Measurements from ENCODE around the gene ELP6. TPM values are rescaled to one million over a fixed set of nuclear protein-coding genes. Genes with fewer than 3 reads are reported as not detected.

The ELP6 gene
- 10 to 100 TPM; 17.8 to 31.9 (median 22.4) TPM for polyA plus RNA-seq

DNA sequence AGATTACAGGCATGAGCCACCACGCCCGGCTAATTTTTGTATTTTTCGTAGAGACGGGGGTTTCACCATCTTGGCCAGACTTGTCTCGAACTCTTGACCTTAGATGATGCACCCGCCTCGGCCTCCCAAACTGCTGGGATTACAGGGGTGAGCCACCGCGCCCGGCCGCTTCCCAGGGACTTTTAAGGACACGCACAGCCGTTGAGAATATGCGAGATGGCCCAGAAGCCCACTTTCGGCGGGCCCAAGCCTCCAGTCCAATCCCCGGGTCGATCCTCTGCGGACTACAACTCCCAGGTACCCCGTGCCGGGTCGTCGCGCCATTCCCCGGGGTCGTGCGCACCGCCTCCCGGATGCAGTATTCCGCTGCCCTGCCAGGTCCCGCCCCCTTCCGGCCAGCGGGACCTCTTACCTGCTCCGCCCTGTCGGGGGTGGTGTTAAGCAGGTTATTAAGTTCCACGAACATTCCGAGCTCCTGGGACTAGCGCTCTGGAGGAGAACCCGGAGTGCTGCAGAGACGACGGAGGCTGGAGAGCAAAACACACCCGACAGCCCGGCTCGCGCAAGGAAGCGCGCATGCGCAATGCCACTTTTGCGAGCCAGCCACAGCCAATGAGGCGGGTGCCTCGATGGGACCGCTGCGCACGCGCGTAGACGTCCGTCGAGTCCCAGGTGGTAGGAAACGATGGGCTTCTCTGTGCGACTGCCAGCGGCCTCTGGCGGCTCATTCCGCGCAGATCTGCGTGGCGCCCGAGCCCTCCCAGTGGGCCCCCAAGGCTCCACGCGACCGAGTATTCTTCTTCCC is at the start of gene ELP6:
Gene ELP6 (minus strand): TSS at position 588 of the 805 bp plus-strand sequence. CDS start 122 bp downstream, at position 466.
- no peak within 1 kb of the TSS for H3K27ac ChIP-seq (ENCODE audit: low read depth, low read length)
- WGBS, 3 donors, result 0% methylated on average over 71 of the region's 71 CpGs

DNA sequence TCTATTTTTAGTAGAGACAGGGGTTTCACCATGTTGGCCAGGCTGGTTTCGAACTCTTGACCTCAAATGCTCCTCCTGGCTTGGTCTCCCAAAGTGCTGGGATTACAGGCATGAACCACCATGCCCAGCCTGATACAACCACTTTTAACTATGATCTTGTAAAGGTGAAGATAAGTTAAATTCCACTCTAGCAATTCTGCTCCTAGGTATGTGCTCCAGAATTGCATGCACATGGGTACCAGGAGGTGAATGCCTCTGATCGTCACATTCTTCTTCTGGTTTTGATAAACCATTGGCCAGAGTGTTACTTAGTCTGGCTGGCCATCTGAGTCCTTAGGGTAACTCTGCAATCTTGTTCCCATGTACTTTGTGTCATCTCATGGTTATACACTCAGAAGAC is 42.8 kb upstream of the ELP6 start:
- H3K27ac ChIP-seq (ENCODE audit: low read depth, low read length), result no peak overlapping the region
- 93 to 98% (median 95%) methylated on average over 2 of the region's 2 CpGs for WGBS, 3 donors

DNA sequence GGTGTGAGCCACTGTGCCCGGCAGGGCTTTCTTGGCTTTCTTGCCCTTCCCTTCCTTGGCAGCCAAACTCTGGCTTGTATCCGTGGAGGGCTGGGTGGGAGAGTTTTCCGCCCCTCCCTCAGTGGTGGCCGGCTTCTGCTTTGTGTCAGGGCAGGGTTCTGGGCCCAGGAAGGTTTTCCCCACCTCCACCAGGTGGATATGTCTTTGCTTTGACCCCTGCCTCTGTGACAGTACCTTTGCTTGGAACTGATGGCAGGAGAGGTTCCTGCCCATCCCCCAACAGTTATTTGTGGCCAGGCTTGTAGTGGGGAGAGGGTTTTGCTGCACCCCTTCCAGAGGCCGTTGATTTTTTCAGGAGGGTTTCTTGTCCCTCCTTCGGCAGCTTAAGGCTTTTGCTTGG is 40.8 kb upstream of the ELP6 start:
- WGBS, 3 donors, result 75 to 84% (median 79%) methylated on average over 6 of the region's 6 CpGs
- no peak overlapping the region for H3K27ac ChIP-seq (ENCODE audit: low read depth, low read length)

GRCh38 chr3:47553407-47553806 is 39.9 kb upstream of the ELP6 start:
- H3K27ac ChIP-seq (ENCODE audit: low read depth, low read length), result no peak overlapping the region
- WGBS, 3 donors, result 78 to 88% (median 84%) methylated on average over 7 of the region's 7 CpGs

- 29 to 59% (median 55%) methylated on average over 21 of the region's 21 CpGs for WGBS, 3 donors
- no peak overlapping the region for H3K27ac ChIP-seq (ENCODE audit: low read depth, low read length)
Observed at GRCh38 chr3:47542471-47543173, 29.1 kb upstream of the ELP6 start.

GRCh38 chr3:47541583-47542108 is 28.1 kb upstream of the ELP6 start:
- no peak overlapping the region for H3K27ac ChIP-seq (ENCODE audit: low read depth, low read length)
- 54 to 83% (median 54%) methylated on average over 6 of the region's 6 CpGs for WGBS, 3 donors

DNA sequence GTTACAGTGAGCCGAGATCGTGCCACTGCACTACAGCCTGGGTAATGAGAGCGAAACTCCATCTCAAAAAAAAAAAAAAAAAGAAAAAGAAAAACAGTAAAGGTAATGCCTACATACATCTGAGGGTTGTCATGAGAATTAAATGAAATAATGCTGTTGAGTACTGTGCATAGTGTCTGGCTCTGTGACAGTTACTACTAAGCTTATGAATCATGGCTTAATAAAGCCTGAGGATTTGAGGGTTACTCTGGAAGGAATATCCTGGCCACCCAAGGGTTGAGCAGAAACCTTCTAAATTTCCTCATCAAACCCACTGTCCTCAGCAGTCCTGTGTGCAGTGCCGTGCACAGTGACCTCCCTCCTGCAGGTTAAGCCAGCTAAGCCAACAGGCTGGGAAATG is 26.8 kb upstream of the ELP6 start:
- H3K27ac ChIP-seq (ENCODE audit: low read depth, low read length), result no peak overlapping the region
- 93 to 95% (median 93%) methylated on average over 4 of the region's 4 CpGs for WGBS, 3 donors

DNA sequence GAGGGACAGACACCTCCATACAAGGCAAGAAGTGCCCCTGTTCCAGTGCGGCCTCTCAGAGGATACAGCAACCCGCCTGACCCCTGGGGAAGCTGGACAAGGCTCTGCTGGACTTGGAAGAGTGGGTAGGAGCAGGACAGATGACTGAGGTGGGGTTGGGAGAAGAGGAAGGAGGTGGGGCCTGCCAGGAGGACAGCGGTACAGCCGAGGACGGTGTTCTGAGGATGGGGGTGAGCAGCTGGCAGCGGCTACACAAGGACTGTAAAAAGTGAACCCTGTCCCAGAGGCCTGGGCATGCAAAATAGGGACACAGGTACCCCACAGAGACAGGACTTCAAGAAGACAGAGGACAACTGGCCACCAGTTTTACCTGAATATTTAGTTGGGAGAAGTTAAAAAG is 23.5 kb upstream of the ELP6 start:
- H3K27ac ChIP-seq (ENCODE audit: low read depth, low read length), result no peak overlapping the region
- 83 to 89% (median 86%) methylated on average over 6 of the region's 6 CpGs for WGBS, 3 donors

- 92 to 94% (median 92%) methylated on average over 19 of the region's 19 CpGs for WGBS, 3 donors
- H3K27ac ChIP-seq (ENCODE audit: low read depth, low read length), result no peak overlapping the region
Observed at GRCh38 chr3:47536221-47536891, 22.8 kb upstream of the ELP6 start.

GRCh38 chr3:47533996-47534454 is 20.5 kb upstream of the ELP6 start:
- H3K27ac ChIP-seq (ENCODE audit: low read depth, low read length), result no peak overlapping the region
- 51 to 72% (median 67%) methylated on average over 5 of the region's 5 CpGs for WGBS, 3 donors

GRCh38 chr3:47533481-47533880 is 20.0 kb upstream of the ELP6 start:
- H3K27ac ChIP-seq (ENCODE audit: low read depth, low read length), result no peak overlapping the region
- WGBS, 3 donors, result 85 to 96% (median 92%) methylated on average over 2 of the region's 2 CpGs

- no peak overlapping the region for H3K27ac ChIP-seq (ENCODE audit: low read depth, low read length)
- WGBS, 3 donors, result 77 to 93% (median 90%) methylated on average over 6 of the region's 6 CpGs
Observed at GRCh38 chr3:47527952-47528725, 14.6 kb upstream of the ELP6 start.

GRCh38 chr3:47525617-47526016 is 12.1 kb upstream of the ELP6 start:
- 86 to 88% (median 88%) methylated on average over 4 of the region's 4 CpGs for WGBS, 3 donors
- no peak overlapping the region for H3K27ac ChIP-seq (ENCODE audit: low read depth, low read length)

DNA sequence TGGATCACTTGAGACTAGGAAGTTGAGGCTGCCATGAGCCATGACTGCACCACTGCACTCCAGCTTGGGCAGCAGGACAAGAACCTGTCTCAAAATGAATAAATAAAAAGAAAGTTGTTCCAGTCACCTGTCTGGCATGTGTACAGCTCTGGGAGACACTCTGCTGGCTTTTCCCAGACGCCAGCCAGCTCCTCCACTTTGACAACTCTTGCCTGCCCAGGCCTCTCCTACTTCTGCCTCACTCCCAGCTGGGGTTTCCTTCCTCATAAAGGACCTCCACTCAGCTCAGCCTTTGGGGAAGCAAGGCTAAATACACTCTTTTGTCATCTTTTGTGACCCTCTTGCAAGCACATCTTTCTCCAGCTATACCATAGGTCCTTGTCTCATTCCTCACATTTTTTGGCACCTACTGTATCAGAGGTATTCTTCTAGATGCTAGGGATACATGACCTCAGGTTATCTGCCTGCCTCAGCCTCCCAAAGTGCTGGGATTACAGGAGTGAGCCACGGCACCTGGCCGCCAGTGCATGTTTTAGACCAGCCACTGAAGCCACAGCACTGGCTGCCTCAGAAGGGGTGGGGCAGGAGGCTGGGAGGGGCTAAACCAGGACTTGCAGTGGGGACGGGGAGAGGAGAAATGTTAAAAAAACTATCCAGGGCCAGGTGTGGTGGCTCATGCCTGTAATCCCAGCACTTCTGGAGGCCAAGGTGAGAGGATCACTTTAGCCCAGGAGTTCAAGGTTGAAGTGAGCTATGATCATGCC is 10.0 kb upstream of the ELP6 start:
- no peak overlapping the region for H3K27ac ChIP-seq (ENCODE audit: low read depth, low read length)
- WGBS, 3 donors, result 56 to 60% (median 58%) methylated on average over 4 of the region's 4 CpGs

DNA sequence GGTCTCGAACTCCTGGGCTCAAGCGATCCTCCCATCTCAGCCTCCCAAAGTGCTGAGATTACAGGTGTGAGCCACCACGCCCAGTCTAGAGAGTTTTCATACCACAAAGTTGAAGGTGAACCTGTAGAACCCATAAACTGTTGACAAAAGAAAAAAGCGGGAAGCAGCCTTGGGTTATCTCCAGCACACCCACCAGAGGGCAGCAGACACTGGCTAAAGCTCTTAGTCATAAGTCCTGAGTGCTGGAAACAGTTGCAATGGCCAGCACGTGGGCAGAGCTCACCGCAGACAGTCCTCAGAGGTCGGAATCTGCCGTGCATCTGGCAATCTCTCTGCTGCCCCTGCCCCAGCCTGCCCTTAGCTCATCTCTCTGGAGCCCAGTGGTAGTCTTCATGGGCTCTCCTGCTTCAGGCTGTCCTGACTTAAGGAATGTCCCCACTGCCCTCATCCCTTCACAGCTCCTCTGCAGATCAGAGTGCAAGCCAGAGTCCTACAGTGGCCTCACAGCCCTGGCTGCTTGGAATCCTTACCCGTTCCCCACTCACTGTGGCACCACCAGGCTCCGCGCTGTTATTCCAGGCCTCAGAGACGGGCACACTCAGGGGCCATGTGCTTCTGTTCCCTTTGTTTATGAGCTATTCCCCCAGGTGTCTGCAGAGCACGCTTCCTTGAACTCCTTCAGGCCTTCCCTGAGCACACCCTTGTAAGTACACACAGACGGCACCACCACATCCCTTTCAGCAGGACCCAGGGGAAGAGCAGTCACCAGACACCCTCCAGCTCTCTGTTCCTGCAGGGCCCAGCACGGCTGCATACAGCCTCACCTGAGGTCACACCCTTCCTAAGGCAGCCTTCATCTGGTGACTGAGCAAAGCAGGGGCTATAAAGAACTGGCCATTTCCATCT is 8.8 kb upstream of the ELP6 start:
- WGBS, 3 donors, result 33 to 37% (median 34%) methylated on average over 15 of the region's 15 CpGs
- H3K27ac ChIP-seq (ENCODE audit: low read depth, low read length), result no peak overlapping the region

DNA sequence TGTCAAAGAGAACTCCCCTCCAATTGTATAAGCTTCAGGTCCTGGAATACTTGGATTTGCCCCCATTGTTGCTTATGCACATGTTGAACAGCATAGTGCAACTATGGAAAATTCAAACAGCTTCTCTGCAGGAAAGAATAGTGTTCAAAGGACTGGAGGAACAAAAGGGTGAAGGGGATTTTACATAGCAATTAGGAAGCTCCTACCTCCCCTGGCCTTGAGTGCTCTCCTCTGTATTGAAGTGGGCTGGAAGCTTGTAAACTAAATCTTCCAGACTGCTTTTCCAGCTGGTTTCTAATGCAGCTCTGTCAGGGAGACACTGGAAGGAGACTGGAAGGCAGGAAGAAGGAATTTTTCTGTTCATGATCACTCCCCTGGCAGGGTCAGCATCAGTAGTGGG is 7.2 kb upstream of the ELP6 start:
- H3K27ac ChIP-seq (ENCODE audit: low read depth, low read length), result no peak overlapping the region

- H3K27ac ChIP-seq (ENCODE audit: low read depth, low read length), result no peak overlapping the region
- 75 to 98% (median 93%) methylated on average over 2 of the region's 2 CpGs for WGBS, 3 donors
Observed at GRCh38 chr3:47517937-47518336, 4.4 kb upstream of the ELP6 start.

All from adipose tissue (tissue), 3 donors.